ENCODE data around the gene NOTCH1. TPM values are rescaled to one million over a fixed set of nuclear protein-coding genes. Genes with fewer than 3 reads are reported as not detected.

Gene NOTCH1
- total and polyA plus RNA-seq, 2 donors = 19.7 to 25.6 TPM

DNA sequence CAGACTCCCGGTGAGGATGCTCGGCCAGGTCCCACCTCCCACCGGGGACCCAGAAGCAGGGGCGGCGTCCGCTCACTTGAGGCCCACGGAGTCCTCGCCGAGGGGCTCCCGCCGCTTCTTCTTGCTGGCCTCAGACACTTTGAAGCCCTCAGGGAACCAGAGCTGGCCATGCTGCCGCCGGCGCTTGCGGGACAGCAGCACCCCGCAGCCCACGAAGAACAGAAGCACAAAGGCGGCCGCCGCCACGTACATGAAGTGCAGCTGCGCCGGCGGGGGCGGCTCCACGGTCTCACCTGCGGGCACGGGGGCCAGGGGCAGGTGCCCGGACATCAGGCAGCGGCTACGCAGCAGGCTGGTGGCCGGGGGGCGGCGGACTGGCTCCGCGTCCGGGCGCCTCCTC, 43.7 kb downstream of the NOTCH1 start:
- no peak overlapping the region for H3K27ac ChIP-seq (ENCODE audit: low read depth)
- H3K4me1 ChIP-seq (ENCODE audit: insufficient read depth) = no peaks in the 10 kb centered on the region
- no peak overlapping the region for H3K4me3 ChIP-seq (ENCODE audit: low read depth, low read length)
- no peak for DNase-seq (ENCODE audit: extremely low spot score)
- peaks cover 25% of the 10 kb centered on the region for H3K36me3 ChIP-seq (ENCODE audit: insufficient read depth)
- 95% methylated on average over 38 of the region's 38 CpGs for WGBS

DNA sequence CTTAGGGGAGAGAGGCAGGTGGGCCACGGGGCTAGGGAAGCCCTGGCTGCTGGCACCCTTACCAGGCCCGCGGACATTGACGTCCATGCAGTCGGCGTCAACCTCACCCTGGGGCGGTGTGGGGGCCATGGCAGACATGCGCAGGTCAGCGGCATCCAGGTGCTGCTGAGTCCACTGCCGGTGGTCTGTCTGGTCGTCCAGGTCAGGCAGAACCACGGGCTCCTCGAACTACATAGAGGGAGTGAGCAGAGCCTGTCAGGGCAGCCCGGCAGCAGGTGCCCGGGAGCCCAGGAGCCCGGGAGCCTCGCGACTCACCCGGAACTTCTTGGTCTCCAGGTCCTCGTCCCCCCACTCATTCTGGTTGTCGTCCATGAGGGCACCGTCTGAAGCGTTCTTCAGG, 44.2 kb downstream of the NOTCH1 start:
- WGBS = 91% methylated on average over 23 of the region's 23 CpGs

DNA sequence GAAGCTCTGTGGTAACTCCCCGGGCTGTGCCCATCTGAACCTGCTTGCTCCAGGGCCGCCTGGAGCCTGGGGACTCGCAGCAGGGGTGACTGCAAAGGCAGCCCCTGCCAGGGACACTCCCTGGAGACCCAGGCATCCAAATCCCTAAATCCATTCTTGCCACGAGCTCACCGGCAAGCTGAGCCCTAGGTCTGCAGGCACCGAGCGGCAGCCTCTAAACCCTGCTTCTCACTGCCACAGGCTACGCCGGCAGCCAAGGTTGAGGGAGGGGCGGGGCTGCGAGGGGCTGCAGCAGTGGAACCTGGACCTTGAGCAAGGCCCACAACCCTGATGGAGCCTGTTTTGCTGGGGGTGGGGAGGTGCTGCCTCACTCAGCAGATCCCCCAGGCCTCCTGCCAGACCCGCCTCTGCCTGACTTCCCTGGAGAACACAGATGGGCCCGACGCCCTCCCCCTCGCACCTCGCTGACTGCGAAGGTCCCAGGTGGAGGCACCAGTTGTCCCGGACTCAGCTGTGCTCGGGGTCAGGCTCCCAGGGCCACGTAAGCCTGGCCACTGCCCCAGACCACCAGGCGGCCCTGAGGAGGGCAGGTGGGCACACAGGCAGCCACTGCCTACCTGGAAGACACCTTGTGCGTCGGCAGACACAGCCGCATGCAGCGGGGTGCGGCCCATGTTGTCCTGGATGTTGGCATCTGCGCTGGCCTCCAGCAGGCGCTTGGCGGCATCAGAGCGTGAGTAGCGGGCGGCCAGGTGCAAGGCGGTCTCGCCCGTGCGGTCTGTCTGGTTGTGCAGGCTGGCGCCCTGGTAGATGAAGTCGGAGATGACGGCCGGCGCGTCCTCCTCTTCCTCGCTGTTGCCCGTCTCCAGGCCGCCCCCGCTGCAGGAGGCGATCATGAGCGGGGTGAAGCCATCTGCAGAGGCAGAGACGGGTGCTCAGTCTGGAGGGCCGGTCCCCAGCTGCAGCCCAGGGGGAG, 45.6 kb downstream of the NOTCH1 start:
- H3K4me1 ChIP-seq (ENCODE audit: insufficient read depth) = no peaks in the 10 kb centered on the region
- no peak for DNase-seq (ENCODE audit: extremely low spot score)
- 93% methylated on average over 50 of the region's 50 CpGs for WGBS

More for the DNA sequence above, 44.2 kb downstream of the NOTCH1 start:
- no peak for DNase-seq (ENCODE audit: extremely low spot score)
- Histone ChIP-seq H3K27ac (ENCODE audit: low read depth) (no peak overlapping the region), H3K36me3 (ENCODE audit: insufficient read depth) (peaks cover 24% of the 10 kb centered on the region), H3K4me1 (ENCODE audit: insufficient read depth) (no peaks in the 10 kb centered on the region), H3K4me3 (ENCODE audit: low read depth, low read length) (no peak overlapping the region)

DNA sequence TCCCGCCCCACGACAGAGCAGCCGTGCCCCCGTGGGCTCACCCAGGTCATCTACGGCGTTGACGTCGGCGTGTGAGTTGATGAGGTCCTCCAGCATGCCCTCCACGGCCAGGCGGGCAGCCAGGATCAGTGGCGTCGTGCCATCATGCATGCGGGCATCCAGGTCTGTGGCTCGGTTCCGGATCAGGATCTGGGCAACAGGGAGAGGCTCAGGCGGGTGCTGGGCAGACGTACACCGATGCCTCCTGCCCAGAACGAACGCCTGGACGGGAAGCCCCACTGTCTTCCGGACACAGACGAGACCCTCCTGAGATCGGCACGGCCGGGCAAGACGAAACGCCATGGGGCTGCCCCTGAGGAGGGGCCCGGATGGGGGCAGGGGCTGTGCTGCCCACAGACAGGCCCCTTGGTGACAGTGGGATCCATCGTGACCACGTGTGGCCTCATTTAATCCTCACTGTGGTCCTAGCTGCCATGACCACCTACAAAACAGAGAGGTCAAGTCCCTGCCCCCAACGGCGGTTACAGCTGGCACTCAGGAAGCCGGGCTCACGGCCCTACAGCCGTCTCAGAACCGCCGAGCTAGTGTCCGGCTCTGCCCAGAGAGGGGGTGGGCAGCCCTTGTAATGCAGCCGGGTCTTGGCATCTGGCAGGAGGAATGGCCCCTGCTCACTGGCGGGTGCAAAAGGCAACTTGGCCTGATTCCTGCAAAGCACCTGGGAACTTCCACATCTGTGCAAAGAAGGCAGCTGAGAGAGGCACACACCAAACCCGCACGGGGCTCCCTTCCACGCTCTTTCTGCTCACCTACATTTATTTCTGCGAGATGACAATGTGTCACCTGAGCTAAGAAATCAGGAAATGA, 46.5 kb downstream of the NOTCH1 start:
- Histone ChIP-seq H3K4me1 (ENCODE audit: insufficient read depth) (no peaks in the 10 kb centered on the region), H3K27ac (ENCODE audit: low read depth) (no peak overlapping the region), H3K4me3 (ENCODE audit: low read depth, low read length) (no peak overlapping the region), H3K36me3 (ENCODE audit: insufficient read depth) (peaks cover 20% of the 10 kb centered on the region)
- no peak for DNase-seq (ENCODE audit: extremely low spot score)
- 90% methylated on average over 46 of the region's 46 CpGs for WGBS

More for the DNA sequence above, 45.6 kb downstream of the NOTCH1 start:
- Histone ChIP-seq H3K36me3 (ENCODE audit: insufficient read depth) (peaks cover 27% of the 10 kb centered on the region), H3K27ac (ENCODE audit: low read depth) (no peak overlapping the region), H3K4me3 (ENCODE audit: low read depth, low read length) (no peak overlapping the region)

DNA sequence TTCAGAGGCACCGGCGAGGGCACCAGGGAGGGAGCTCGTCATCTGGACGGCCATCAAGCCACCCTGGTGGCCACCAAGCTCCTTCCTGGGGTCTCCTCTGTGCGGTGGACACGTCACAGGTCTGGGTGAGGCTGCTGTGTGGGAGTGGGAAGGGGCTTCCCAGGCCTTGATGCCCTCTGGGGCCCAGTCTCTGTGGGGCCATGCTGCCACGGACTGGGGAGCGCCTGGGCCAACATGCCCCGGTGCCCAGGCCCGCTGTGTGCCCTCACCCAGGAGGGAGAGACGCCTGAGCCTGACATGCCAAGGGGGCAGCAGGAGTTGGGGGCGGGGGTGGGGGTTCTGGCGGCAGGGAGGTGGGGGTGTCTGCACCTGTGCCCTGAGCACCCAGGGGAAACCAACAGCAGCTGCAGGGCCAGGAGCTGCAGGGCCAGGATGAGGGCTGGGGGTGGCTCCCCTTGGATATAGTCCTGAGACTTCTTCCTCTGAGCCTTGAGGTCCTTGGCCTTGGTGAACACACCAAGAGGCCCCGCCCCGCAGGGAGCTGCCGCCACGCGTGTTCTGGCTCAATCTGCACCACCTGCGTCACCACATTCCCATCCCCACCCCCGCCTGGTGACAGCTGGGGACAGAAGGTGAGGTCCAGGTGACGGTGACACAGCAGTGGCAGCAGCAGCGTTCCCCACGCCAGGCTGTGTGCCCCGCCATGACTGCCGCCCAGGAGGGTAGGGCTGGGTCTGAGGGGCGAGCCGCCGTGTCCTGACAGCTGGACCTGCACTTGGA, 47.7 kb downstream of the NOTCH1 start:
- 91% methylated on average over 28 of the region's 28 CpGs for WGBS
- H3K36me3 ChIP-seq (ENCODE audit: insufficient read depth) = peaks cover 20% of the 10 kb centered on the region
- no peak for DNase-seq (ENCODE audit: extremely low spot score)
- no peaks in the 10 kb centered on the region for H3K4me1 ChIP-seq (ENCODE audit: insufficient read depth)
- H3K4me3 ChIP-seq (ENCODE audit: low read depth, low read length) = no peak overlapping the region
- H3K27ac ChIP-seq (ENCODE audit: low read depth) = no peak overlapping the region

DNA sequence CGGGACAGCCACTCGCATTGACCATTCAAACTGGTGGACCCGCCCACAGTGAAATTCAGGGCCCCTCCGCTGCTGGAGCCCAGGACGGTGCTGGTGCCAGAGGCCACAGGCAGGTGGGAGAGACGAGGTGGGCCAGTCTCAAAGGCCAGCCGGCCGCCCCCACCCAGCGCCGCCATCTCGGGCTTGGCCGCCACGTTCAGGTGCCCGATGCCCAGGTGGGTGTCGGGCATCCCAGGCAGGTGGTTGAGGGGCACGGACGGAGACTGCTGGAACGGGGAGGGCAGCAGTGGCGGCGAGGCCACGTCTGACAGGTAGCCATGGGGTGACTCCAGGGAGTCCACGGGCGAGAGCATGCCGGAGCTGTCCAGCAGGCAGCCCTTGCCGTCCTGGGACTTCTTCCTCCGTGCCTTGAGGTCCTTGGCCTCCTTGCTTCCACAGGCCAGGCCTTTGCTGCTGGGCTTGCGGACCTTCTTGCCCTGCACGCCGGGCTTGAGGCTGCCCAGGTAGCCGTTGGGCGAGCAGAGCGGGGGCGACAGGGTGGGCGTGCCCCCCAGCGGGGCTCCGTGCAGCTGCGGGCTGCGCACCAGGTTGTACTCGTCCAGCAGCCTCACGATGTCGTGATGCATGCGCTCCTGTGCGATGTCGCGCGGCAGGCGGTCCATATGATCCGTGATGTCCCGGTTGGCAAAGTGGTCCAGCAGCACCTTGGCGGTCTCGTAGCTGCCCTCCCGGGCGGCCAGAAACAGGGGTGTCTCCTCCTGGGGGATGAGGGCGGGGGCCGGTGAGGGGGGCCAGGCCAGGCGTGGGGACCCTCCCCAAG, 48.8 kb downstream of the NOTCH1 start:
- DNase-seq (ENCODE audit: extremely low spot score) = no peak
- H3K27ac ChIP-seq (ENCODE audit: low read depth) = no peak overlapping the region
- H3K4me1 ChIP-seq (ENCODE audit: insufficient read depth) = no peaks in the 10 kb centered on the region
- no peak overlapping the region for H3K4me3 ChIP-seq (ENCODE audit: low read depth, low read length)
- H3K36me3 ChIP-seq (ENCODE audit: insufficient read depth) = peaks cover 18% of the 10 kb centered on the region
- 93% methylated on average over 56 of the region's 56 CpGs for WGBS

DNA sequence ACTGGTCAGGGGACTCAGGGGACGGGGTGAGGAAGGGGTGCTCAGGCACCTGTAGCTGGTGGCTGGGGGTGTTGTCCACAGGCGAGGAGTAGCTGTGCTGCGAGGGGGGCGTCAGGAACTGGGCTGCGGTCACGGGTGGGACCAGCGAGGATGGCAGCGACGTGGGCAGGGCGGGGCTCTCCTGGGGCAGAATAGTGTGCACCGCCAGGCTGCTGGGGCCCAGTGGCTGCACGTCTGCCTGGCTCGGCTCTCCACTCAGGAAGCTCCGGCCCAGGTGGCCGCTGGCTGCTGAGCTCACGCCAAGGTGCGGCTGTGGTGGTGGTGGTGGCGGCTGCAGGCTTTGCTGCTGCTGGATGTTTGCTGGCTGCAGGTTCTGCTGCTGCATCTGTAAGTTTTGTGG, 49.7 kb downstream of the NOTCH1 start:
- Histone ChIP-seq H3K27ac (ENCODE audit: low read depth) (no peak overlapping the region), H3K4me1 (ENCODE audit: insufficient read depth) (no peaks in the 10 kb centered on the region), H3K36me3 (ENCODE audit: insufficient read depth) (peaks cover 15% of the 10 kb centered on the region), H3K4me3 (ENCODE audit: low read depth, low read length) (no peak overlapping the region)
- 83% methylated on average over 18 of the region's 18 CpGs for WGBS
- DNase-seq (ENCODE audit: extremely low spot score) = no peak

DNA sequence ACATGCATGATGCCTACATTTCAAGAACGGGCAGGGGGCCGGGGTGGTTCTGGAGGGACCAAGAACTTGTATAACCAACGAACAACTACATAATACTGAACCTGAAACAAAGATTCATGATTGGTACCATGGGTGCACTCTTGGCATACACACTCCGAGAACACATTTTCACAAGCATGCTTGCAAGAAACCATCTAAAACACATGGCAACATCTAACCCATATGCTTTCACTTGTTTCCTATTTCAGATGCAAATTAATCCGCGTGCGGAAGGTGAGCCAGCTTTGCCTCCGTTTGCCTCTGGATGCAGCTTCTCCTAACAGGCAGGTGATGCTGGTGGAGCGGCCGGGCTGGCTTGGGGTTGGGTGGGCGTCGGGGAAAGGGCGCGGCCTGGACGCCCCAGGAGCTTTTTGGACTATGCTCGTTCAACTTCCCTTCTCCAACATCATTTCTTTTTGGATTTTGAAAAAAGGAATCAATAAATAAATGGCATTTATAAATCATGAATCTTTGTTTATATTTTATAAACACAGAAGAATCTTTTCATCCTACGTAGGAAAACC, 50.5 kb downstream of the NOTCH1 start:
- H3K36me3 ChIP-seq (ENCODE audit: insufficient read depth) = peaks cover 12% of the 10 kb centered on the region
- no peak overlapping the region for H3K4me3 ChIP-seq (ENCODE audit: low read depth, low read length)
- WGBS = 84% methylated on average over 17 of the region's 17 CpGs
- no peaks in the 10 kb centered on the region for H3K4me1 ChIP-seq (ENCODE audit: insufficient read depth)
- DNase-seq (ENCODE audit: extremely low spot score) = no peak
- no peak overlapping the region for H3K27ac ChIP-seq (ENCODE audit: low read depth)

DNA sequence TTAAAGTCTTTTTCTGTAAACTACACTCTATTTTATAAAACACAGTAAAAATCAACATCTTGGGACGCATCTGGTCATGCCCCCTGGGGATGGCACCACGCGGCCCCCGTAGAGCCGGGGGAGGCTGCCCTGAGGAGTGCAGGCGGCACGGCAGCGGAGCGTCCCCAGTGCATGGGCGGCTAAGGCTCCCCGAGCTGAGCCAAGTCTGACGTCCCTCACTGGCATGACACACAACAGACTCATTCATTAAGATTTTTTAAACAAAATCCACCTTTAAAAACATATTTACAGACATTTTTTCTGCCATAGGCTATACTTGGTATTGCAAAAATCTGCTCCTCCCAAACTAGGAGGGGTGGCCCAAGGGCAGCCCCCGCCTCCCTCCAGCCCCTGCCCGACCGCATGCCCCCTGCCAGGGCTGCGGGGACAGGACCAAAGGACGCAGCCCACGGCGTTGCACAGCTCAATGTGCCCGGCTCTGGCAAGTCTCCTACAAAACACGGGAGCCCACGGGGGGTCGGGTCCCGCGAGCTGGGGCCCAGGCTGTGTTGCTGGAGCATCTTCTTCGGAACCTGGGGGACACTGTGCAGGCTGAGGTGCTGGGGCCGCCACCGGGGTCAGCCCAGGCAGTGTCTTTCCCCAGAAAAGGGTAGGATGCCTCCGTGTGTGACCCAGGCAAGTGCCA, 51.2 kb downstream of the NOTCH1 start:
- Histone ChIP-seq H3K4me1 (ENCODE audit: insufficient read depth) (no peaks in the 10 kb centered on the region), H3K4me3 (ENCODE audit: low read depth, low read length) (no peak overlapping the region), H3K36me3 (ENCODE audit: insufficient read depth) (peaks cover 12% of the 10 kb centered on the region), H3K27ac (ENCODE audit: low read depth) (no peak overlapping the region)
- no peak for DNase-seq (ENCODE audit: extremely low spot score)
- 87% methylated on average over 29 of the region's 29 CpGs for WGBS

DNA sequence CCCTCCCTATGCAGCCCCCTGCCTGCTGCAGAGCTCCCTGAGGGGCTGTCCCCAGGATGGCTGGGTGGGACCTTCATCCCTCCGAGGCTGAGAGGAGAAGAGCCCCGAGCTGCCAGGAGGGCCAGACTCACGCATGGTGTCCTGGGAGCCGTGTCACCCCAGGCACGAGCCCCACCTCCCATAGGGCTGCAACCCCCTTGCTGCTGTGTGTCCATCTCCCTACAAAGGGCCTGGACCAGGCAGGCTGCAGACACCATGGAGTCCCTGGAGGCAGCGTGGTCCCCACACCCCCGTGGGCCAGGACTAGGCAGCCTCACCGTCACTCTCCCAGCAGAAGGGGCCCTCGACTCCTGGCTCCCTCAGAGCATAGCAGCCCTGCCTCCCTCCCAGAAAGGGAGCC, 51.8 kb downstream of the NOTCH1 start:
- 68% methylated on average over 9 of the region's 9 CpGs for WGBS
- Histone ChIP-seq H3K27ac (ENCODE audit: low read depth) (no peak overlapping the region), H3K4me3 (ENCODE audit: low read depth, low read length) (no peak overlapping the region)

DNA sequence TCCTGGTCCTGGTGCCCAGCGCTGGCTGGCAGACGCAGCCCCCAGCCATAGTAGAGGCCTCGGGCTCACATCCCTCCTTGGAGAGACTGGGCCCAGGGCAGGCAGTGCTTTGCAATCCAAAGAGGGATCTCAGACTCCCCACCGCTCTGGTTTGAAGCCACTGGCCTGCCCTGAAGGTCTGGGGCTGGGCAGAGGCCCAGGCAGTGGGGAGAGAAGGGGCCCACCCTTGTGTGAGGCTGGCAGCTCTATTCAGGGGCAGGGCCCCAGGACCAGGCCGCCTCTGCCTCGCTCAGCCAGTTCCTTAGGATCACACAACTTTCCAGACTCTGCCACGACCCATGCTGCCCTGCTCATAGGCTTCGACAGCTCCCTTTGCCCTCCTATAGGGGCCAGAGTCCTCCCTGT, 52.3 kb downstream of the NOTCH1 start:
- 75% methylated on average over 8 of the region's 8 CpGs for WGBS
- H3K27ac ChIP-seq (ENCODE audit: low read depth) = no peak overlapping the region
- no peak for DNase-seq (ENCODE audit: extremely low spot score)

More for the DNA sequence above, 51.8 kb downstream of the NOTCH1 start:
- peaks cover 10% of the 10 kb centered on the region for H3K36me3 ChIP-seq (ENCODE audit: insufficient read depth)
- no peak for DNase-seq (ENCODE audit: extremely low spot score)
- H3K4me1 ChIP-seq (ENCODE audit: insufficient read depth) = no peaks in the 10 kb centered on the region

DNA sequence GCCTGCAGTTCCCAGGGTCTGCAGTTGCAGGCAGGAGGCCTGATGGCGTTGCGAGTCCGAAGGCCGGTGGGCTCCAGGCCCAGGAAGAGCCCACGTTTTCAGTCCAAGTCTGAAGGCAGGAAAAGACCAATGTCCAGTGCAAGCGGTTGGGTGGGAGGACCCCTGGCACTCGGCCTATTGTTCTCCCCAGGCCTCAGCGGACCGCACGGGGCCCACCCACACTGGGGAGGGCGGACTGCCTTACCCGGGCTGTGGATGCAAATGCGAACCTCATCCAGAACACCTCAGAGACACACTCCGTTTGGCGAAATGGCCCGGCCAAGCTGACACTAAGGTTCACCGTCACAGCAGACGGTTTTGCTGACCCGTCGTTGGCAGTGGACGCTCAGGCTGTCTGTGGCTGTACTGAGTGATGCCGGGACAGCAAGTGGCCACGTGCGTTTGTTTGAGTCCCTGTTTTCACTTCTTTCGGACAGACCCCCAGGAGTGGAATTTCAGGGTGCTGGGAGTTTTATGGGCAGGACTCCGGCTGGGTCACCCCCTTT, 52.8 kb downstream of the NOTCH1 start:
- WGBS = 59% methylated on average over 26 of the region's 26 CpGs
- DNase-seq (ENCODE audit: extremely low spot score) = no peak
- Histone ChIP-seq H3K4me1 (ENCODE audit: insufficient read depth) (no peaks in the 10 kb centered on the region), H3K36me3 (ENCODE audit: insufficient read depth) (peaks cover 3% of the 10 kb centered on the region), H3K4me3 (ENCODE audit: low read depth, low read length) (no peak overlapping the region), H3K27ac (ENCODE audit: low read depth) (no peak overlapping the region)

More for the DNA sequence above, 52.3 kb downstream of the NOTCH1 start:
- Histone ChIP-seq H3K4me1 (ENCODE audit: insufficient read depth) (no peaks in the 10 kb centered on the region), H3K36me3 (ENCODE audit: insufficient read depth) (peaks cover 6% of the 10 kb centered on the region), H3K4me3 (ENCODE audit: low read depth, low read length) (no peak overlapping the region)

Data from urinary bladder (tissue), 4 donors.